C4-2B (cell line): ENCODE results near the gene FRAS1.

Experiments
- CTCF ChIP-seq: fragments of 450-650 bp; conservative IDR thresholded peaks from 2 replicates; pipeline ENCODE4 v1.5.1; 2017; ENCODE audit warnings: mild to moderate bottlenecking
- ZFX ChIP-seq: fragments of 450-650 bp; IDR thresholded peaks from 2 replicates; pipeline ENCODE4 v1.6.1; 2017

- TF ChIP-seq CTCF: no peak
- no peak for TF ChIP-seq ZFX
These were observed 477.3 kb downstream of the FRAS1 start for GRCh38 chr4:78534286-78534955.
